ENCODE data around the gene ZBP1. TPM values are rescaled to one million over a fixed set of nuclear protein-coding genes. Genes with fewer than 3 reads are reported as not detected.

ZBP1 gene
- total RNA-seq, 1 donor from 2014 or later = not detected

DNA sequence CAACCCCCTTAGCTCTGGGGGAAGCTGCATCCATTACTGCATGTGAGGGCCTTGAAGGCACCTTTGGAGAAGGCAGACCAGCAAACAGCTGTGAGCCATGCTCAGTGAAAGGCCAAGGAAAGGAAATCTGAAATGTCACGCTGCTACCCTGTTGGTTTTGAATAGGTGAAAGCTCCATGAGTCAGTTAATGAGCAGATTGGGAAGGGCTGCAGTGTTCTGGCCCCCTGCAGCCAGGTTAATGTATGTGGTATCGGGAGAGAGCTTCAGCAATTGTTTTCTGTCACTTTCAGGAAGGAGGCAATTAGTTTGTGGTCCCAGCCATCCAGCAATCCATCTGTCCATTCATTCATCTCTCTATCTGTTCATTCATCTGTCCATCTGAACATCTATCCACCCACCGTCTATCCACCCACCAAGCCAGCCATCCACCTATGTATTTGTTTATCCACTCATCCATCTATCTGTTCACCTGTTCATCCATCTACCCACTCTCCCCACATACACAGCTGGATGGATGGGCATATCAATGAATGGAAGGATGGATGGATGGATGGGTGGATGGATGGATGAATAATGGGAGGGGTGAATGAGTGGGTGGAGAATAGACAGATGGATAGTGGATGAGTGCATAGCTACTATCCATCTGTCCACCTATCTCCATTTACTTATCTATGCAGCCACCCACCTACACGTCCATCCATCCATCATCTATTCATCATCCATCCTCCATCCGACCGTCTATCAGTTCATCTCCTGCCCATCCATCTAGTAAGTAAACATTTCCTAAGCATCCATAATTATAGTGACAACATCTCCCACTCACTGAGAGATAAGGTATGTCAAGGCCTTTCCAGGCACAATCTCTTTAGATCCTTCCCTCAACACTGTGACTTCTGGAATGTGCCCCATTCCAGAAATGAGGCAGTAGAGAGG, 43.3 kb downstream of the ZBP1 start:
- Mint-ChIP-seq H3K27ac (no peak overlapping the region), H3K4me3 (no peak overlapping the region), H3K4me1 (peaks cover 35% of the 10 kb centered on the region), H3K36me3 (no peaks in the 10 kb centered on the region), H3K27me3 (ENCODE audit: low read depth) (peaks cover 23% of the 10 kb centered on the region), H3K9me3 (no peaks in the 10 kb centered on the region)
- TF ChIP-seq, protein P1, sequence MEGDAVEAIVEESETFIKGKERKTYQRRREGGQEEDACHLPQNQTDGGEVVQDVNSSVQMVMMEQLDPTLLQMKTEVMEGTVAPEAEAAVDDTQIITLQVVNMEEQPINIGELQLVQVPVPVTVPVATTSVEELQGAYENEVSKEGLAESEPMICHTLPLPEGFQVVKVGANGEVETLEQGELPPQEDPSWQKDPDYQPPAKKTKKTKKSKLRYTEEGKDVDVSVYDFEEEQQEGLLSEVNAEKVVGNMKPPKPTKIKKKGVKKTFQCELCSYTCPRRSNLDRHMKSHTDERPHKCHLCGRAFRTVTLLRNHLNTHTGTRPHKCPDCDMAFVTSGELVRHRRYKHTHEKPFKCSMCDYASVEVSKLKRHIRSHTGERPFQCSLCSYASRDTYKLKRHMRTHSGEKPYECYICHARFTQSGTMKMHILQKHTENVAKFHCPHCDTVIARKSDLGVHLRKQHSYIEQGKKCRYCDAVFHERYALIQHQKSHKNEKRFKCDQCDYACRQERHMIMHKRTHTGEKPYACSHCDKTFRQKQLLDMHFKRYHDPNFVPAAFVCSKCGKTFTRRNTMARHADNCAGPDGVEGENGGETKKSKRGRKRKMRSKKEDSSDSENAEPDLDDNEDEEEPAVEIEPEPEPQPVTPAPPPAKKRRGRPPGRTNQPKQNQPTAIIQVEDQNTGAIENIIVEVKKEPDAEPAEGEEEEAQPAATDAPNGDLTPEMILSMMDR (IDR thresholded peaks at IDR 0.05; ENCODE audit: unreplicated experiment) = no peak
- DNase-seq (ENCODE audit: low spot score in 2 of 2, unreplicated experiment in 2 of 2) = no peak

- H3K4me1 Mint-ChIP-seq = peaks cover 28% of the 10 kb centered on the region
- no peak overlapping the region for H3K4me3 Mint-ChIP-seq
- DNase-seq (ENCODE audit: low spot score in 2 of 2, unreplicated experiment in 2 of 2) = no peak
- H3K27ac Mint-ChIP-seq = no peak overlapping the region
- H3K36me3 Mint-ChIP-seq = no peaks in the 10 kb centered on the region
- no peaks in the 10 kb centered on the region for H3K9me3 Mint-ChIP-seq
- TF ChIP-seq, protein P1 (IDR thresholded peaks at IDR 0.05; ENCODE audit: unreplicated experiment) = no peak
- H3K27me3 Mint-ChIP-seq (ENCODE audit: low read depth) = peaks cover 17% of the 10 kb centered on the region
Observed at GRCh38 chr20:57576002-57576401, 44.2 kb downstream of the ZBP1 start.

GRCh38 chr20:57574954-57575353, 45.3 kb downstream of the ZBP1 start:
- TF ChIP-seq, protein P1 (IDR thresholded peaks at IDR 0.05; ENCODE audit: unreplicated experiment) = no peak
- peaks cover 24% of the 10 kb centered on the region for H3K4me1 Mint-ChIP-seq
- H3K27me3 Mint-ChIP-seq (ENCODE audit: low read depth) = peaks cover 19% of the 10 kb centered on the region
- H3K27ac Mint-ChIP-seq = no peak overlapping the region
- H3K9me3 Mint-ChIP-seq = no peaks in the 10 kb centered on the region
- no peak overlapping the region for H3K4me3 Mint-ChIP-seq
- DNase-seq (ENCODE audit: low spot score in 2 of 2, unreplicated experiment in 2 of 2) = no peak
- H3K36me3 Mint-ChIP-seq = no peaks in the 10 kb centered on the region

DNA sequence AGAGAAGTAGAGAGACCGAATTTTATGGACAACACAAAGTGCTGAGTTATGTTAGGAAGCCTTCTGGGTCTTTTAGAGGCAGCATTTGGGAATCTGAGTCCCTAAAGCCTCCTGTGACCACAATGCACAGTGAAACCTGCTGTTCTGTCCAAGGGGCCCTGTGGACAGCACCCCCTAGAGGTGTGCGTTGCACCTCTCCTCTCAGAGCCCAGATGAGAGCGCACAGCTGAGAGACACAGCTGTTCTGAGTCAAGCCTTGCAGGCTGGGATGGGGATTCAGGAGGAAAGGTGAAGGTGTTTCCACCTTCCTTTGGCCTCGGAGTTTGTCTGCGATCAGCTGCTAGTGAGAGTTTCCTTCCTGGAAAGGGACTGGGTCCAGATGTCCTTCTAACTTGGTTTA, 46.3 kb downstream of the ZBP1 start:
- H3K27me3 Mint-ChIP-seq (ENCODE audit: low read depth) = peaks cover 23% of the 10 kb centered on the region
- no peak overlapping the region for H3K27ac Mint-ChIP-seq
- H3K4me3 Mint-ChIP-seq = no peak overlapping the region
- H3K36me3 Mint-ChIP-seq = no peaks in the 10 kb centered on the region
- H3K4me1 Mint-ChIP-seq = peaks cover 18% of the 10 kb centered on the region
- no peak for DNase-seq (ENCODE audit: low spot score in 2 of 2, unreplicated experiment in 2 of 2)
- TF ChIP-seq, protein P1 (IDR thresholded peaks at IDR 0.05; ENCODE audit: unreplicated experiment) = peak; percentile 21
- H3K9me3 Mint-ChIP-seq = no peaks in the 10 kb centered on the region

DNA sequence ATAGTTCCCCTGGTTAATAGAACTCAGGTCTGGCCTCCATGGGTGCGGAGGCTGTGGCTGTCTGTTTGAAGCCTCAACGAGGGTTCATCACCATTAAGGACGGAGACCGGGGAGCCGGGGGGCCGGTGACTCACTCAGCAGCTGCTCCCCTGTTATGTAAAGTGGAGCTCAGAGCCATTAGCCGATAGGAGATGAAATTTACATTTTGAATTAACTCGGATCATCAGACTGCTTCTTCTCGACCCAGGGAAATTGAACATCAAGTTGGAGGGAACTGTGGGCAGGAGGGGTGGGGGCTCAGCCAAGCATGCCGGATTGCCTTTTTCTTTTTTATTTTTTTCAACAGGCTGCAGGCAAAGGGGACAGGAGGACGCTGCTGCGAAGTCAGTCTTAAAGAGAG, 47.0 kb downstream of the ZBP1 start:
- no peak for DNase-seq (ENCODE audit: low spot score in 2 of 2, unreplicated experiment in 2 of 2)
- Mint-ChIP-seq H3K4me3 (no peak overlapping the region), H3K27ac (no peak overlapping the region)

More for the DNA sequence above, 47.0 kb downstream of the ZBP1 start:
- peaks cover 18% of the 10 kb centered on the region for H3K4me1 Mint-ChIP-seq
- no peaks in the 10 kb centered on the region for H3K36me3 Mint-ChIP-seq
- no peaks in the 10 kb centered on the region for H3K9me3 Mint-ChIP-seq
- H3K27me3 Mint-ChIP-seq (ENCODE audit: low read depth) = peaks cover 30% of the 10 kb centered on the region
- TF ChIP-seq, protein P1 (IDR thresholded peaks at IDR 0.05; ENCODE audit: unreplicated experiment) = no peak

All from mesothelial cell of epicardium (in vitro differentiated cells).